GM12874 (cell line): ENCODE measurements around the gene CHN2.

Source experiments
- TF ChIP-seq, protein P1 (sequence below): IDR thresholded peaks from 2 replicates; pipeline ENCODE4 v1.5.1; 2011; ENCODE audit warnings: low read depth, mild to moderate bottlenecking, control low read depth, low read length, moderate library complexity; ENCODE audit not compliant: insufficient read depth

The CHN2 gene

DNA sequence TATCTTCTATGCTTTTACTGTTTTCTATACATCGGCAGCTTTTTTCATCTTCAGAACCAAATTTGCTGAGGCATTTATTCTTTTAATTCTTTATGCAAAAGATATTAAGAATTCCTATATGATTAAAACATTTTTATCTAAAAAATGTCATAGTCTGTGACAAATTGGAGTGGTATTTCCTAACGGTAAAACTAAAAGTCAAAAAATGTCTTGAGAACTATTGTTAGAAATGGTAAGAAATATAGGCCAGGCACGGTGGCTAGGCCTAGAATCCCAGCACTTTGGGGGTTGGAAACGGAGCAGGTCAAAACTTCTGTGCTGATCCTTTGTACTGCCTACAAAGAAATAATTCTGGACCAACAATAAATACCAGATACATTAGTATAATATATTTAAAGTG, 311.4 kb downstream of the CHN2 start:
- TF ChIP-seq, protein P1, sequence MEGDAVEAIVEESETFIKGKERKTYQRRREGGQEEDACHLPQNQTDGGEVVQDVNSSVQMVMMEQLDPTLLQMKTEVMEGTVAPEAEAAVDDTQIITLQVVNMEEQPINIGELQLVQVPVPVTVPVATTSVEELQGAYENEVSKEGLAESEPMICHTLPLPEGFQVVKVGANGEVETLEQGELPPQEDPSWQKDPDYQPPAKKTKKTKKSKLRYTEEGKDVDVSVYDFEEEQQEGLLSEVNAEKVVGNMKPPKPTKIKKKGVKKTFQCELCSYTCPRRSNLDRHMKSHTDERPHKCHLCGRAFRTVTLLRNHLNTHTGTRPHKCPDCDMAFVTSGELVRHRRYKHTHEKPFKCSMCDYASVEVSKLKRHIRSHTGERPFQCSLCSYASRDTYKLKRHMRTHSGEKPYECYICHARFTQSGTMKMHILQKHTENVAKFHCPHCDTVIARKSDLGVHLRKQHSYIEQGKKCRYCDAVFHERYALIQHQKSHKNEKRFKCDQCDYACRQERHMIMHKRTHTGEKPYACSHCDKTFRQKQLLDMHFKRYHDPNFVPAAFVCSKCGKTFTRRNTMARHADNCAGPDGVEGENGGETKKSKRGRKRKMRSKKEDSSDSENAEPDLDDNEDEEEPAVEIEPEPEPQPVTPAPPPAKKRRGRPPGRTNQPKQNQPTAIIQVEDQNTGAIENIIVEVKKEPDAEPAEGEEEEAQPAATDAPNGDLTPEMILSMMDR: no peak

- TF ChIP-seq, protein P1: no peak
Observed at GRCh38 chr7:29508608-29509007, 314.0 kb downstream of the CHN2 start.

- TF ChIP-seq, protein P1: no peak
Observed at GRCh38 chr7:29510028-29510427, 315.5 kb downstream of the CHN2 start.

DNA sequence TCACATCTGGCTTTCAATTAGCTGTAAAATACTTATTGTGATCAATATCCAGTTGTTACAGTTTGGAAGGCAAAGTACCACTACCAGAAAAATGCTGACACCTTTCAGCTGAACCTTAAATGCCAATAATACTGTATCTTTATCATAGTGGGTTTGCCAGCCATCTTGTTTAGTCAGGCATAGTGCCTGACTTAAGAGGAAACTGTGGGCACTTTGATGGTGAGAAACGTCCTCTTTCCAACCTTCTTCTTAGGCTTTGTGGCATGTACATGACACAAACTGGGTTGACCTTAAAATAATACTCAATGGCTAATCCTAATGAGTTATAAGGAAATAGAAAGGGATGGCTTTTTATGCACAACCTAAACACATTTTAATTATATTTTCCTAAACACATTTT, 316.8 kb downstream of the CHN2 start:
- TF ChIP-seq, protein P1: no peak

DNA sequence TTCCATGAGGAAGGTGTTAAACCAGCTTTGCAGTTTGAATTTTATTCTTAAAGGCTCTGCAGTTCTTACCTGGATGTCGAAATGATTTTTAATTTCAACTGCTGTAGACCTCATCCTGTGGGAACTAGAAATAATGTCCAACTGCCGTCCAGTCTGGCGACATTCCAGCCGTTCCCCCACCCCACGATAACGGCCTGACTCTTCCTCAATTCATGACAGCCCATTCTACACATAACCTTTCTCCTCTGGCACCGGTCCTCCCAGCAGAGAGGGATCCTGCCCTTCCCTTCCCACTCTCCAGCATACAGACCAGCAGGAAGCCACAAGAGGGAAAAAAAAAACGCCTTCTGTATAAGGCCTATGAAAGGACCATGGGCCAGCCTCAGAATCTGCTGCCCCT, 317.3 kb downstream of the CHN2 start:
- TF ChIP-seq, protein P1: no peak

DNA sequence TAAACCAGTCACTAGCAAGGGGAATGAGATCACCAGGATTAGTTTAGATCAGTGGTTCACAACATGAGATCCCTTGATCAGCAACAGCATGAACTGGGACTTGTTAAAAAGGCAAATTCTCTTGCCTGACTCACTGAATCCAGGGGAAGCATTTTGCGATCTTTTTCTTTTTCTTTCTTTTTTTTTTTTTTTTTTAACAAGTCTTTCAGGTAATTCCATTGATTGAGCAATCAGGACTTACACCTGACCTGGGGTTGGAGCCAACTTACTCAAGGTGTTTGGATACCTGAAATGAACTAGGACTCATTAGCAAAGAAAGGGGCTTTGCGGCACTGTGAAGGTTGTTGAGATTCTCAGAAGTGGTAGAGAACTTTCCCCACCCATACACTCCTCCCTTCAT, 321.9 kb downstream of the CHN2 start:
- TF ChIP-seq, protein P1: no peak

DNA sequence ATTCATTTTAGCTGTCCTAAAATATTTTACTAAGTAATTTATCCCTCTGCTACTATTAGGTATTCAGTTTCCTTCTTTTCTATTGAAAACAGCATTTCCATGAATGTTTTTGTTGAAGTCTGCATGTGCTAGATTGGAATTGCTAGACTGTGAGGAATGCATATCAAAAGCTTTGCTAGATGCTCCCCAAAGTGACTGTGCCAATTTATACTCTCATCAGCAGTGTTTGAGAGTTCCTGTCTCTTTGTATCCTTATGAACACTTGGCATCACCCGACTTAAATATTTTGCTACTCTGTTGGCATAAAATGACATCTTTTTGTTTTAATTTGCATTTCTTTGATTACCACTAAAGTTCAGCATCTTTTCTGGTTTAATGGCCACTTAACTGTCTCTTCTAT, 324.0 kb downstream of the CHN2 start:
- TF ChIP-seq, protein P1: no peak

DNA sequence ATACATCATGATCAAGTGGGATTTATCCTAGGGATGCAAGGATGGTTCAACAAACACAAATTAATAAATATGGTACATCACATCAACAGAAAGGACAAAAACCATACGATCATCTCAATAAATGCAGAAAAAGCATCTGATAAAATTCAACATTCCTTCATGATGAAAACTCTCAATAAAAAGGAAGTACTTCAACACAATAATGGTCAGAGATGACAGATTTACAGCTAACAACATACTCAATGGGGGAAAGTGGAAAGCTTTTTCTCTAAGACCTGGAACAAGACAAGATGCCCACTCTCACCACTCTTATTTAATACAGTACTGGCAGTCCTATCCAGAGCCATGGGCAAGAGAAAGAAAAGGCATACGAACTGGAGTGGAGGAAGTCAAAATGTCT, 329.2 kb downstream of the CHN2 start:
- TF ChIP-seq, protein P1: no peak
